B cell (primary cell): ENCODE measurements around the gene NPR3. TPM values are rescaled to one million over a fixed set of nuclear protein-coding genes. Genes with fewer than 3 reads are reported as not detected.

Experiments
- ATAC-seq: fragments of 200-7000 bp; cut with Tn5 transposase; one replicate; pipeline ENCODE4 v1.10.0; 2021; ENCODE audit warnings: low read depth, mild to moderate bottlenecking, moderate number of reproducible peaks, moderate library complexity
- CTCF ChIA-PET: fragments of 350-600 bp; sonication (Branson Sonifier 250); formaldehyde crosslinking; loops from one replicate; lab custom pipeline; 2021; ENCODE audit warnings: antibody characterized with exemption, inconsistent platforms; lab: Charles Lee
- POLR2A ChIA-PET: fragments of 350-600 bp; sonication (Branson Sonifier 250); formaldehyde crosslinking; loops from one replicate; lab custom pipeline; 2021; ENCODE audit warnings: antibody characterized with exemption; lab: Charles Lee
- DNase-seq: peaks from one replicate; pipeline ENCODE4 v3.0.0; 2013
- H2AFZ ChIP-seq: 2 replicates; pipeline ENCODE4 v1.6.1; 2012; ENCODE audit warnings: mild to moderate bottlenecking, low read depth, low read length; ENCODE audit not compliant: insufficient read depth, poor library complexity, severe bottlenecking
- H3K27ac ChIP-seq, 2 donors: 1 replicate in 1 of 2; 2 replicates in 1 of 2; pipeline ENCODE4 v1.5.1; 2012 to 2013; ENCODE audit warnings: low read length in 2 of 2, mild to moderate bottlenecking in 2 of 2, moderate library complexity in 1 of 2
- H3K27me3 ChIP-seq, 4 experiments: fragments of 200-600 bp in 1 of 4; sonication (generic) in 1 of 4; replicated peaks in 1 of 4; 1 replicate in 2 of 4; 2 replicates in 2 of 4; pipeline versions ENCODE4 v1.6.1 to v1.7.0; 2013 to 2016; ENCODE audit warnings: low read length in 3 of 4, mild to moderate bottlenecking in 2 of 4, mixed read lengths in 1 of 4, moderate library complexity in 1 of 4; ENCODE audit not compliant: insufficient read depth in 4 of 4, control insufficient read depth in 3 of 4; ENCODE audit errors: control extremely low read depth in 1 of 4
- H3K36me3 ChIP-seq, 2 experiments: replicated peaks in 1 of 2; 1 replicate in 1 of 2; 2 replicates in 1 of 2; pipeline versions ENCODE4 v1.6.1 to v1.7.1; 2013; ENCODE audit warnings: low read length in 1 of 2; ENCODE audit not compliant: insufficient read depth in 2 of 2, control insufficient read depth in 1 of 2; ENCODE audit errors: control extremely low read depth in 1 of 2, extremely low read depth in 1 of 2
- H3K4me1 ChIP-seq, 2 donors: fragments of 200-600 bp in 1 of 2; sonication (generic) in 1 of 2; 1 replicate in 1 of 2; 2 replicates in 1 of 2; pipeline versions ENCODE4 v1.5.1 to v1.6.1; 2013 to 2017; ENCODE audit warnings: low read length in 2 of 2; ENCODE audit not compliant: control insufficient read depth in 2 of 2, insufficient read depth in 2 of 2
- H3K4me2 ChIP-seq: replicated peaks from 2 replicates; pipeline ENCODE3; 2012; ENCODE audit warnings: mild to moderate bottlenecking, low read depth, low read length; ENCODE audit not compliant: poor library complexity, severe bottlenecking
- H3K4me3 ChIP-seq, 5 experiments: fragments of 200-600 bp in 1 of 5; sonication (generic) in 1 of 5; 1 replicate in 3 of 5; 2 replicates in 2 of 5; pipeline versions ENCODE4 v1.5.1 to v1.7.0; 2011 to 2016; ENCODE audit warnings: low read length in 4 of 5, mild to moderate bottlenecking in 4 of 5, low read depth in 2 of 5, control low read depth in 1 of 5, moderate library complexity in 1 of 5; ENCODE audit not compliant: insufficient read depth in 1 of 5; ENCODE audit errors: control extremely low read depth in 1 of 5, extremely low read depth in 1 of 5
- H3K79me2 ChIP-seq: fragments of 200-600 bp; sonication (generic); one replicate; pipeline ENCODE4 v1.6.0; 2016; ENCODE audit warnings: low read length; ENCODE audit not compliant: control insufficient read depth, insufficient read depth
- H3K9ac ChIP-seq: fragments of 200-600 bp; sonication (generic); 2 replicates; pipeline ENCODE4 v1.6.1; 2017; ENCODE audit warnings: mild to moderate bottlenecking, low read length, moderate library complexity
- H3K9me3 ChIP-seq, 3 donors: one replicate each; pipeline versions ENCODE4 v1.6.1 to v1.7.1; 2013; ENCODE audit warnings: low read length in 2 of 3; ENCODE audit not compliant: control insufficient read depth in 2 of 3, insufficient read depth in 1 of 3; ENCODE audit errors: control extremely low read depth in 1 of 3
- H4K20me1 ChIP-seq: 2 replicates; pipeline ENCODE4 v1.6.0; 2012; ENCODE audit warnings: mild to moderate bottlenecking, low read length; ENCODE audit not compliant: insufficient read depth, control insufficient read depth, poor library complexity, severe bottlenecking
- H3K27ac Mint-ChIP-seq: one replicate; pipeline ENCODE4 v1.8.0; 2021; ENCODE audit warnings: mixed read lengths
- H3K27me3 Mint-ChIP-seq: one replicate; pipeline ENCODE4 v1.8.0; 2021; ENCODE audit warnings: mixed read lengths
- H3K4me1 Mint-ChIP-seq: one replicate; pipeline ENCODE4 v1.8.0; 2021; ENCODE audit warnings: mixed read lengths
- H3K4me3 Mint-ChIP-seq: one replicate; pipeline ENCODE4 v1.8.0; 2021; ENCODE audit warnings: mixed read lengths
- H3K9me3 Mint-ChIP-seq: one replicate; pipeline ENCODE4 v1.8.0; 2022; ENCODE audit warnings: mixed read lengths; ENCODE audit not compliant: insufficient read depth
- EZH2 ChIP-seq: IDR thresholded peaks from 2 replicates; pipeline ENCODE4 v1.6.1; 2012; ENCODE audit warnings: borderline replicate concordance, low read depth, mild to moderate bottlenecking, moderate library complexity, low read length; ENCODE audit not compliant: insufficient read depth, poor library complexity, severe bottlenecking
- WGBS: methylation state at CpG from one replicate; pipeline ENCODE4 v1.1.5; 2013; ENCODE audit warnings: missing lambda C conversion rate; ENCODE audit not compliant: insufficient coverage; 5-methylcytosine and 5-hydroxymethylcytosine counted together
- intact Hi-C: fragments of 100-400 bp; cut with micrococcal nuclease; formaldehyde crosslinking; loops from one replicate; pipeline ENCODE4 v1.10.0; 2022
- polyA plus RNA-seq: library from polyadenylated mRNA; depleted of rRNA; stranded (reverse); fragments of >200 nt; gene quantifications from 2 replicates; pipeline ENCODE4 v1.2.3, GENCODE V29; 2012
- total RNA-seq, 2 donors: library from RNA; stranded (reverse); fragments of 120-200 nt in 1 of 2; gene quantifications; 1 replicate in 1 of 2; 2 replicates in 1 of 2; pipeline versions ENCODE4 v1.2.3 to v1.2.4, GENCODE V29; 2013 to 2022
- TF ChIP-seq, protein P1 (sequence below): fragments of 200-600 bp; IDR thresholded peaks from one replicate; pipeline ENCODE4 v1.8.0; 2022; ENCODE audit warnings: antibody characterized with exemption, mild to moderate bottlenecking

The NPR3 gene
- total and polyA plus RNA-seq, 2 donors (not counting 1 experiment from before 2014, with no cell fraction given): not detected

DNA sequence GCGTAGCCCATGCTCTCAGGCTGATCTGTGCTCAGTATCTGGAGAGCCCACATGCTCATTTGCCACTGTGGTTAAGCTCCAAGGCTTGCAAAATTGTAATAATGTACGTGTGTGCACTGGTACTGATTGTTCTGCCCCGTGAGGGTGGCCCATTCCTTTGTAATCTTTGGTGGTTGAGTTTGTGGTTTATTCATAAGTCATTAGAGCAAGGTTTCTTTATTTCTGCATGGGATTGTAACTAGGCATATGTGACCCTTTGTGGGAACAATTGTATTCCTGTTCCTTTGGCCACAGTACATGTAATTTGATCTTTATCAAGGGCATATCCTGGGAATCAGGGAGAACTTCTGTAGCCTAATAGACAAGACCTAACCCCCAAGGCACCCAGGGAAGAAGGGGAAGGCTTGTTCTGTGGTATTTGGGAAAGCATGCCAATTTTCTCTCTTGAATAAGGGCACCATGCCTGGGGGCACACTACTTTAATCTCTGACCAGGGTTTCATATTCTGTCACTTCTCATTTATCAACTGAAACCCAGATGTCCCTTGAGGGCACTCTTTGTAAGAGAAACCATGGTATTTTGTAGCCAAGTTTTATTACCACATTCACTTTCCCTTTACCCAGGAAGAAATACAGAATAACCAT is 74.6 kb downstream of the NPR3 start:
- peaks cover 0 to 2% (median 0%) of the 10 kb centered on the region in 4 experiments for H3K27me3 ChIP-seq
- ATAC-seq: no peak
- ChIA-PET POLR2A (no interaction called here), CTCF (no interaction called here)
- H2AFZ ChIP-seq: no peak overlapping the region
- Mint-ChIP-seq H3K9me3 (no peaks in the 10 kb centered on the region), H3K27me3 (no peaks in the 10 kb centered on the region), H3K4me1 (no peaks in the 10 kb centered on the region), H3K4me3 (no peak overlapping the region), H3K27ac (no peak overlapping the region)
- 33% methylated on average over 3 of the region's 3 CpGs for WGBS
- no peaks in the 10 kb centered on the region for H3K9me3 ChIP-seq
- no peaks in the 10 kb centered on the region for H3K36me3 ChIP-seq
- DNase-seq: no peak
- H3K27ac ChIP-seq: no peak overlapping the region
- H3K79me2 ChIP-seq: no peaks in the 10 kb centered on the region
- H3K4me2 ChIP-seq: no peak overlapping the region
- no peak overlapping the region for H3K9ac ChIP-seq
- no peaks in the 10 kb centered on the region for H3K4me1 ChIP-seq
- no peak overlapping the region for H3K4me3 ChIP-seq
- no peak for TF ChIP-seq EZH2
- TF ChIP-seq, protein P1, sequence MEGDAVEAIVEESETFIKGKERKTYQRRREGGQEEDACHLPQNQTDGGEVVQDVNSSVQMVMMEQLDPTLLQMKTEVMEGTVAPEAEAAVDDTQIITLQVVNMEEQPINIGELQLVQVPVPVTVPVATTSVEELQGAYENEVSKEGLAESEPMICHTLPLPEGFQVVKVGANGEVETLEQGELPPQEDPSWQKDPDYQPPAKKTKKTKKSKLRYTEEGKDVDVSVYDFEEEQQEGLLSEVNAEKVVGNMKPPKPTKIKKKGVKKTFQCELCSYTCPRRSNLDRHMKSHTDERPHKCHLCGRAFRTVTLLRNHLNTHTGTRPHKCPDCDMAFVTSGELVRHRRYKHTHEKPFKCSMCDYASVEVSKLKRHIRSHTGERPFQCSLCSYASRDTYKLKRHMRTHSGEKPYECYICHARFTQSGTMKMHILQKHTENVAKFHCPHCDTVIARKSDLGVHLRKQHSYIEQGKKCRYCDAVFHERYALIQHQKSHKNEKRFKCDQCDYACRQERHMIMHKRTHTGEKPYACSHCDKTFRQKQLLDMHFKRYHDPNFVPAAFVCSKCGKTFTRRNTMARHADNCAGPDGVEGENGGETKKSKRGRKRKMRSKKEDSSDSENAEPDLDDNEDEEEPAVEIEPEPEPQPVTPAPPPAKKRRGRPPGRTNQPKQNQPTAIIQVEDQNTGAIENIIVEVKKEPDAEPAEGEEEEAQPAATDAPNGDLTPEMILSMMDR: no peak
- no peaks in the 10 kb centered on the region for H4K20me1 ChIP-seq
- intact Hi-C loops: no loop called here

DNA sequence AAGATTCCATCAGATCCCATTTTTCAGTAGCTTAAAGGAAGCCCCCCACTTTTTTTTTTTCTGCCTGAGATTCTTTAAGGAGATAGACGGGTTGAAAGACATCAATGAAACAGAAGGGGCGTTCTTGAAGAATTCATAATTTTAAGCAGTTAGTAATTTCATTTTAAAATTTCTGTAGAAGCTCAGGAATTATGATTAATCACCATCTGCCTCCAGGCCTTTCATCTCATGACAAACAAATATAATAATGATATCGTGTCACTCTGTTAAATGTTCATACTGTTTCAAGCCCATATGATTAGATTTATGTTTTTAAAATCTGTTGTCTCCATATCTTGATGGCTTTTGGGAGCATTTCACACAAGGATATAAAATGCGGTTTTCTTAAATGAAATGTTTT is 75.2 kb downstream of the NPR3 start:
- H3K4me2 ChIP-seq: no peak overlapping the region
- H3K27ac Mint-ChIP-seq: no peak overlapping the region

More for the DNA sequence above, 75.2 kb downstream of the NPR3 start:
- H3K9me3 ChIP-seq: no peaks in the 10 kb centered on the region
- intact Hi-C loops: no loop called here
- DNase-seq (no peak), ATAC-seq (no peak)
- H3K9me3 Mint-ChIP-seq: no peaks in the 10 kb centered on the region
- no peak overlapping the region for H3K4me3 ChIP-seq
- no peaks in the 10 kb centered on the region for H4K20me1 ChIP-seq
- no peak overlapping the region for H3K4me3 Mint-ChIP-seq
- ChIA-PET POLR2A (no interaction called here), CTCF (no interaction called here)
- H2AFZ ChIP-seq: no peak overlapping the region
- no peaks in the 10 kb centered on the region for H3K27me3 Mint-ChIP-seq
- H3K4me1 ChIP-seq: no peaks in the 10 kb centered on the region
- WGBS: no CpG with 5 or more reads among the region's 4 CpGs
- no peaks in the 10 kb centered on the region for H3K36me3 ChIP-seq
- TF ChIP-seq, protein P1: no peak
- TF ChIP-seq EZH2: no peak
- no peak overlapping the region for H3K9ac ChIP-seq
- no peaks in the 10 kb centered on the region for H3K4me1 Mint-ChIP-seq
- H3K27me3 ChIP-seq: peaks cover 0 to 2% (median 0%) of the 10 kb centered on the region in 4 experiments
- H3K79me2 ChIP-seq: no peaks in the 10 kb centered on the region
- no peak overlapping the region for H3K27ac ChIP-seq
